ENCODE results near the gene KIRREL1. TPM values are rescaled to one million over a fixed set of nuclear protein-coding genes. Genes with fewer than 3 reads are reported as not detected.

The KIRREL1 gene
- total RNA-seq, 6 experiments from 2014 or later = 99.5 to 121 (median 107) TPM

- no peak overlapping the region for H3K27ac Mint-ChIP-seq
- no peaks in the 10 kb centered on the region for H3K9me3 Mint-ChIP-seq
- H3K4me3 Mint-ChIP-seq = no peak overlapping the region
- TF ChIP-seq CTCF (IDR thresholded peaks at IDR 0.05) = no peak
- peaks cover 25% of the 10 kb centered on the region for H3K27me3 Mint-ChIP-seq (ENCODE audit: insufficient read depth)
- DNase-seq = no peak
- H3K36me3 Mint-ChIP-seq (ENCODE audit: low read depth) = no peaks in the 10 kb centered on the region
- peaks cover 20% of the 10 kb centered on the region for H3K4me1 Mint-ChIP-seq (ENCODE audit: low read depth)
Observed at GRCh38 chr1:157960773-157961172, 32.7 kb upstream of the KIRREL1 start.

DNA sequence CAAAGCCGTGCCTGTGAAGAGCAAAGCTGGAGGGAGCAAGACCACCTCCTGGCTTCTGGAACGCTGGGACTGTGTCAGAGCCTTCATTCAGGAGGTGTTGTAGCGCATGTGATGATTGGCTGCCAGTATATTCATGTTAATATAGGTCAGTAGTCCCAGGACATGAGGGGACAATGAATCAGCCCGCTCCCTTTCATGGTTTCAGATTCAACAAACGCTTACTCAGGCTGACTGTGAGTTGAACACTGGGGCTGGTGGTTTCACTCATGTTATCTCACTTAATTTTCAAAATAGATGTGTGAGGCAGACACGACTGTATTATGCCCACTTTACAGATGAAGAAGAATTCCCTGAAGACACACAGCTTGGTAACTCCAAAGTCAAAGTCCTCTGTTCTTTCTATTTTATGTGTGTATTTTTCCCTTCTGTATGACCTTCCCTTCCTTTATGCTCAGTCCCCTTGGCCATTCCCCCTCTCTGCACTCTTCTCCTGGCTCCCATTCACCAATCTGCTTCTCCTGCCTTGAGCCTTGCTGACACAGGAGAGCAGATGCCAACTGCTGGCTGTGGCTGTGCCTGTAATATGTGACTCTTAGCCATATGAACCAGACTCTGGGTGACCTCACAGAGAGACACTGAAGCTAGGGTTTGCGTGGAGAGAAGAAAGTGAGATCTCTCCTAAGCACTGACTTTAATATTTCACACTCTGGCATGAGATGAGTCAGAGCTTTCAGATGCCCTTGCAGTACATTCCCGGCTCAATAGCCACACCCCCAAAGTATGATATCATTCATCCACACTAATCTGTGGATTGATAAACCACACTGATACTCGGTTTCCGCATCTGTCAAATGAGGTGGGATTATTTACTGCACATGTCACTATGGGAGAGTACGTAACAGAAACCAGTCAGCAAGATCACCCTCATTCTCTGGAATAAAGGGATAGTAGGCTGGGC is 31.4 kb upstream of the KIRREL1 start:
- Mint-ChIP-seq H3K9me3 (no peaks in the 10 kb centered on the region), H3K27me3 (ENCODE audit: insufficient read depth) (peaks cover 22% of the 10 kb centered on the region), H3K36me3 (ENCODE audit: low read depth) (no peaks in the 10 kb centered on the region), H3K4me3 (no peak overlapping the region), H3K27ac (no peak overlapping the region), H3K4me1 (ENCODE audit: low read depth) (peaks cover 28% of the 10 kb centered on the region)
- no peak for TF ChIP-seq CTCF (IDR thresholded peaks at IDR 0.05)
- peak; percentile 66 for DNase-seq

- H3K9me3 Mint-ChIP-seq = no peaks in the 10 kb centered on the region; the same call in 1 of the 2 replicates
- no peak overlapping the region for H3K4me3 Mint-ChIP-seq
- no peak overlapping the region for H3K27ac Mint-ChIP-seq
- peaks cover 4% of the 10 kb centered on the region; the same call in 1 of the 2 replicates for H3K36me3 Mint-ChIP-seq (ENCODE audit: low read depth)
- peak; percentile 99 for TF ChIP-seq CTCF (IDR thresholded peaks at IDR 0.05)
- peaks cover 12% of the 10 kb centered on the region for H3K27me3 Mint-ChIP-seq (ENCODE audit: insufficient read depth)
- peak; percentile 58 for DNase-seq
- H3K4me1 Mint-ChIP-seq (ENCODE audit: low read depth) = peaks cover 39% of the 10 kb centered on the region
Observed at GRCh38 chr1:157963713-157964112, 29.7 kb upstream of the KIRREL1 start.

DNA sequence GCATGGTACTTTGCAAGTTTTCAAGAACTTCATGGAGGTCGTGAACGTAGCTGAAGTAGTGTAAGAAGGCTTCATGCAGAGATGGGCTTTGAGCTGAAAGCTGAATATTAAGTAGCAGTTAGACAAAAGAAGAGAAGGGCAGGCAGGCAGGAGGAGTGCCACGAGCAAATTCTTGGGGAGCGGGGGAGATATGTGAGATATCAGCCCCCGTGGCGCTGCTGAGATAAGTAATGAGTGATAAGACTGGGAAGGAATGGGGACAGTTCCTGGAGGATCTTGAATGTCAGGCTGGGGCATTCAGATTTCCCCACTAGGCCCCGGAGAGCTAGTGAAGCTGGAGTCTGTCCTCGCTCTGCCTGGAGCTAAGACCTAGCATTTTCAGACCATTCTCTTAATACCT is 27.9 kb upstream of the KIRREL1 start:
- DNase-seq = no peak
- no peak for TF ChIP-seq CTCF (IDR thresholded peaks at IDR 0.05)
- Mint-ChIP-seq H3K27me3 (ENCODE audit: insufficient read depth) (peaks cover 3% of the 10 kb centered on the region; the same call in 1 of the 2 replicates), H3K36me3 (ENCODE audit: low read depth) (peaks cover 4% of the 10 kb centered on the region; the same call in 1 of the 2 replicates), H3K4me3 (no peak overlapping the region), H3K27ac (peak overlapping the region; percentile 68), H3K4me1 (ENCODE audit: low read depth) (peaks cover 58% of the 10 kb centered on the region), H3K9me3 (no peaks in the 10 kb centered on the region; the same call in 1 of the 2 replicates)

DNA sequence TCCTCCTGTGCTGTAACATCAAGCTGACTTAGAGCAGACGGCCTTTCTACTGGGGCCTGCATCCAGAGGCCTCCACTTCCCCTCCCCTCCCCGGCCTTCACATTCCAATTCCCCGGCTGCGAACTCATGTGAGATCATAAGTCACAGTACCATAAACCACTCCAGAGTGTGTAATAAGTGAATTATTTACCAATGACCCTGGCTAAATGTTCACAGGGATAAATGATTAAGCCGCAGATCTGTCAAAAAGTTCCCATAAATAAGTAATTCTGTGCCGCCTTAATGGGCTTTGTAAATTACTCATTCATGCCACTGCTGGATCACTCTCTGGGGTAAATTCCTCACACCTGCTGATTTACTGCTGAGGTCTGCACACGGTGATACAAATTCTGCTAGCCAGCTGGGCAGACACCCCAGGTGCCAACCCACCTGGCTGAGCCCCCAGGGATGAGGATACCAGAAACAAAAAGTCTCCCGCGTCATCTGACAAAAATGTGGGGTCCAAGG is 27.4 kb upstream of the KIRREL1 start:
- Mint-ChIP-seq H3K9me3 (no peaks in the 10 kb centered on the region; the same call in 1 of the 2 replicates), H3K27me3 (ENCODE audit: insufficient read depth) (peaks cover 3% of the 10 kb centered on the region; the same call in 1 of the 2 replicates), H3K27ac (peak overlapping the region; percentile 68), H3K4me3 (no peak overlapping the region), H3K4me1 (ENCODE audit: low read depth) (peaks cover 61% of the 10 kb centered on the region), H3K36me3 (ENCODE audit: low read depth) (peaks cover 4% of the 10 kb centered on the region; the same call in 1 of the 2 replicates)
- TF ChIP-seq CTCF (IDR thresholded peaks at IDR 0.05) = no peak
- peak; percentile 64 for DNase-seq

Measured in HFFc6 (cell line).